ENCODE results near the gene SERTAD4.
"Not testable (repeated sequence)": the region's sequence is repeated elsewhere in the genome, so short reads cannot be mapped to it uniquely, and the experiment has no call there.

Gene SERTAD4

DNA sequence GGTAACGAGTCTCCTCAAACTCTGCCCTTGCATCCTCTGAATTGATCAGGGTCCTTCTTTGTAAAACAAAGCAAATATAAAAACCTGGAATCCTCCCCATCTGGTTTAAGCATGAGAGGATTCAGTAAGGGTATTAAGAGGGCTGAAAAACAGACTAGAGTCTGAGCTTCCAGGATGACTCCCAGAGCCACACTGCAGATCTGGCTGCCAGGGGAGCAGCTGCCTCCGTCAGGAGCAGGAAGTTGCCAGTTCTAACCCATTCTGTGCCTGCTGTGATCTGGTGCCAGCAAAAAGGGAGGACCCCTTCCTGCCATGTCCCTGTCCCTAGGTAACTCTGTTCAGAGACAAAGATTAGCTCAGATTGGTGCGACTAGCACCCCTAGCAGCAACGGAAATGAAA is 27.5 kb downstream of the SERTAD4 start:
- DNase-seq (ENCODE audit: low read depth), result no peak

DNA sequence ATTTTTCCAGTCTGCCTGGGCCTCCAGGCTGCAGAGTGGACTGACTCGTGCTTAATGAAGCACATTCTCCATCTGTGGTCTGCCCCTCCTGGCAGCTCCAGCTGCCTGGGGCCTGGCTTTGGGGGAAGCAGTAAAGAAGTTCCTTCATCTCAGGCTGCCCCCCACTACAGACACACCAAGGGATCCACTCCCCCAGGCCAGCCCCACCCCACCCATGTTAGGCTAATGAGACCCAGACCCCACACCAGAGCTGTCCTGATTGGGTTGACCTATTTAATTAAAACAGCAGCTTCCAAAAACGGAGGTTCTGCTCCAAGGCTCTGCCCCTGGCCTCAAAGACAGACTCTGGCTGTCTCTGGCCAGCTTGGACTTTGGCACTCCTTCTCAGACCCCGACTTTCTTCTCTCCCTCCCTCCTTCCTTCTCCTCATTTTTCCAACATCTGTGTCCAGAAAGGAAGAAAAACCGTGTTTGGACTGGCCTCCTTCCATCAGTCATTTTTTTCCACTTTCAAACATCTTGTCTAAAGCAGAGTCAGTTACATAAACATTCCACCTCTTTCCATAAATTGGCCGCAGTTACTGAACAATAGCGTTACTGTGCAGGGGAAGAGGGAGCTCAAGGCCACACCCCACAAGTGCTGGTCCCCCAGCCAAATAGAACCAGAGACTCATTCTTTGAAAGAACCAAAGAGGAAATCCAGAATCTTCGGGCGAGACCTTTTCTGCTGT is 29.7 kb downstream of the SERTAD4 start:
- no peak for DNase-seq (ENCODE audit: low read depth)

DNA sequence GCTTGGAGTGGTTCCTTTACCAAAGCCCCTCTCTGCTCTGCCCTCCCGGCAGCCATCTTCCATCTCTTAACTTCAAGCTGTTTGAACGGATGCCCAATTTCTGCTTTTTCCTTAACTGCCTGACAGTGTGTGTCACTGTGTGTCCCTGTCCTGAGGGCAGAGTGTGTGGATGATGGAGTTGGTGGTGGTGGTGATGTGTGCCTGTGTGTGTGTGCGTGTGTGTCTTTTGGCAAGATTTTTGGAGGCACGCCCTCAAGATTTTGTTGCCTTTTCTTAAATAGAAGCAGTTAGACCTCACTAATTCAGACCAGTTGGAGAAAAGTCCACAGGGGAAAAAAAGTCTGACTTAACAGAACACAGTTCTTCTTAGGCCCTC is 30.3 kb downstream of the SERTAD4 start:
- no peak for DNase-seq (ENCODE audit: low read depth)

DNA sequence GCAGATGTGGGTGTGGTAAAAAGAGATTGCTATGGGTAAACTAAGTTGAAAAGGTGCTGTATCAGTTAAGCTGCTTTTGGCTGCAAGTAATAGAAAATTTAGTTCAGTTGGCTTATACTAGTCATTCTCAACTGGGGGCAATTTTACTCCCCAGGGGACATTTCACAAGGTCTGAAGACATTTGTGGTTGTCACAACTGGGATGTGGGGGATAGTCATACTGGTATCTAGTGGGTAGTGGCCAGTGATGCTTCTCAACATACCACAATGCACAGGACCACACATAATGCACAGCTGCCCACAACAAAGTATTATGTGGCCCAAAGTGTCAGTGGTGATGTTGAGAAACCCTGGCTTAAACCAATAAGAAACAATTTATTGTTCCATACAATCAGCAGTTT is 31.4 kb downstream of the SERTAD4 start:
- no peak for DNase-seq (ENCODE audit: low read depth)

DNA sequence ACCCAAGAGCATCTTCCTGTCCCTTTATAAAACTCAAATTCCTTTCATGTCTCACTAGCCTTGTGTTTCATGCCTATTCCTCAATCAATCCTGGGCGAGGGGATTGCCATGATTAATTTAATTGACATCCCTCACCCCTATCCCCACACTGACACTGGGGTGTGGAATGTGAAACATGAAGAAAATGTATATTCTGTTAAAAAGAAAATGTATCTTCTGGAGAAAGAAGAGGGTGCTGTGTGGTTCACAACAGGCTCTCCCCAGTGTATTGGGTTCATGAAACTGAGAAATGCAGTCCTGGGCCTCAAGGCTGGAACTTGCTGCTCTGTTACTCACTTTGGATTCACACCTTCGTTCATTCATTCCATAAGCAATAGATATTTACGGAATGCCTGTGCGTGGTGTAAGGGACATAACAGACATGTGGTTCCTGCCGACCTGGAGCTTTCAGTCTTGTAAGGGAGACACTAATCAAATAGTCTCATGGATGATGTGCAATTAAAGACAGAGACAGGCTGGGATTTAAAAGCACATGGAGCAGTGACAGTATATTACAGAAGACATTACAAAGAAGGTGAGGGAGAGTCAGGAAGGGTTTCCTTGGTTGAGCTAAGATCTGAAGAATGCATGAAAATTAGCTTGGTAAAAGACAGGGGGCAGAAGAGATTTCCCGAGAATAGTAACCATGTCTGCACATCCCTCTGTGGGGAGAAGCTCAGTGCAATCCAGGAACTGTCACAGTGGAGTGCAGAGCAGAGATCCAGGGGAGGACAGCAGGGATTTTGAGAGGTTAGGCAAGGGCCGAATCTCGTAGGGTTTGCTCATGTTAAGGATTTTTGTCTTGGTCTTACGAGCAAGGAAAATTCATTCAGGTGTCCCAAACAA is 32.1 kb downstream of the SERTAD4 start:
- no peak for DNase-seq (ENCODE audit: low read depth)

DNA sequence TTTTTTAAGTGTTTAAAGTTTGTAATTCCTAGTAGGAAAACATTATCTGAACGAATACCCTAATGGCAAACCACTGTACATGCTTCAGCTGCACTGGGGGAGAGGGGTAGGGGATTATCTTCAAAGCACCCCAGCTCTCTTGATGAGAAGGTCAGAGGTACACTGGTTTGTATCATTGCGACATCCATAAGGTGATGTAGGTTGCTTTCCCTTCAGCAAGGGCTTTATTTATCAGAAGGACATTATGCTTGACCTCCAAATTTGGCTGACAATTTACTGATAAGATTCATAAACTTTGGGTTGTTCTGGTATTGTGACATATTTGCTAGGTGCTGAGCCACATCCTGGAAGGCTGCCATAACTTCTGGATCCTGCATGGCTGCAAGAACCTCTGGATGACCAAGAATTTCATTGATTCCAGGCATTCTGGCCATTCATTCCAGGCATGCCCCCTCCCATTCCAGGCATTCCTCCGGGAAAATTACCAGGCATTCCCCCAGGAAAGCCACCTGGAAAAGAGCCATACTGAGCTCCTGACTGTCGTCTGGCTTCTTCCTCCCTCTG is 32.9 kb downstream of the SERTAD4 start:
- not testable (repeated sequence) for DNase-seq (ENCODE audit: low read depth)

DNA sequence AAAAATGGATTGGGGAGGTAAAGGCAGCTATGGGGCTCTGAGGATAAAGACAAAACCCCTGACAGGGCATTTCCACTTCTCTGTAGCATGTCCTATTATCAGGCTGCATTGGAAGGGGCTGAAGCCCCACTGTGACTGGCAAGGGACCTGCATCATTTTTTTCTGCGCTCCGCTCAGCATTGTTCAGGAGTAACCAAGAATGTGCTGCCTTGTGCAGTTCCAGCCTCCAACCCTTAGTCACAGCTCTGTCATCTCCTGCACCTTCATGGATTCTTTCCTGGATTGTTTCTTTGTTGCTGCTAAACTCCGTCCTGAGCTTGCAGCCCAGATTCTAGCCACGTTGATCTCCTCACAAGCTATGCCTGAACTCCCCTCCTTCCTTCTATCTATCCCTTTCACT is 37.4 kb downstream of the SERTAD4 start:
- no peak for DNase-seq (ENCODE audit: low read depth)

DNA sequence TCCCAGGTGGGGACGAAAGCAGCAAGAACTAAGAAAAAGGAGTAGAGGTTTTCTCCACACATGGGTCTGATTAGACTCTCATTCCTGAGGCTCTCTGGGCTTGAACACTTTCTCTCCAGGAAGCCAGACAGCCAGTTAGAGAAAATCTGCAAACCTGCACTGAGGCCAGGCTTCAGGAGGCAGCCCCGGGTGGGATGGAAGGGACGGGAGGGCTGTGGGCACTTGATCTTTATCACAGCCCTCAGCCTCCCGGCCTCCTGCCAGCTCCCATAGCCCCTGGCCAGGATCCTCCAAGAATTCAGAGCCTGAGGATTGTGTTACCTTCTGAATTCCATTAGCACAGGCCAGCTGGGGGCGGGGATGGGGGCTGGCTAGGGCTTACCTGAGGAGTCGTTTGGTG is 40.1 kb downstream of the SERTAD4 start:
- no peak for DNase-seq (ENCODE audit: low read depth)

DNA sequence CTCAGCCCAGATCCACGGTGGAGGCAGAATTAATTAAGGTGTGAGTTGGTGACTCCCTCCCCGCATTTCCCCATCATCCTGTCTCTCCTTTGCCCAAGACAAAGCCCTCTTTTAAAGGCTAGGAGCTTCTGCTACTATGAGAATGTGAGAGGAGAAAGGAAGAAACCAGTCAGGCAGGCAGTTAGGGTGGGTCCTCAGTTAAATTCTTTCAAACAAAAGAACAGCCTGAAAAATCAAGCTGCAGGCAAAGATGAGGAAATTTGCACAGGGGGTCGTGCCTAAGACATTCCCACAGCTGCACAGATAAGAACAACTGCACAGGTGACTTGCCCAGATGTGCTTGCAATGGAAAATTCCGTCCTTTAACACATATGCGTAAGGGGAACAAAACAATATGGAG is 47.6 kb downstream of the SERTAD4 start:
- DNase-seq (ENCODE audit: low read depth), result no peak

DNA sequence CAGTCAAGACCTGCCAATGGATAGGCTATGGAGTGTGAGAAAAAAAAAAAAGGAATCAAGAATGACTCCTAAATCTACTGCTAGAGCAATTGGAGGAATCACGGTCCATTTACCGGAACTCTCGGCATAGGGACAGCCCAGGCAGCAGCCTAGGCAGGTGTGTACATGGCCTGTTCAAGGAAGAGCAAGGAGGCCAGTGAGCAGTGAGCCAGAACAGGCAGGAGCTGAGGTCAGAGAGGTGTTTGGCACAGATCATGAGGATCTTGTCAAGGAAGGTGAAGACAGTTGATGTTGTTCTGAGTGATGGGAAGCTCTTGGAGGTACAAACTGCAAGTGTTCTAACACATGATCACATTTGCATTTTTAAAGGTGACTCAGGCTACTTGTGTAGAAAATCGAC is 55.5 kb downstream of the SERTAD4 start:
- no peak for DNase-seq (ENCODE audit: low read depth)

DNA sequence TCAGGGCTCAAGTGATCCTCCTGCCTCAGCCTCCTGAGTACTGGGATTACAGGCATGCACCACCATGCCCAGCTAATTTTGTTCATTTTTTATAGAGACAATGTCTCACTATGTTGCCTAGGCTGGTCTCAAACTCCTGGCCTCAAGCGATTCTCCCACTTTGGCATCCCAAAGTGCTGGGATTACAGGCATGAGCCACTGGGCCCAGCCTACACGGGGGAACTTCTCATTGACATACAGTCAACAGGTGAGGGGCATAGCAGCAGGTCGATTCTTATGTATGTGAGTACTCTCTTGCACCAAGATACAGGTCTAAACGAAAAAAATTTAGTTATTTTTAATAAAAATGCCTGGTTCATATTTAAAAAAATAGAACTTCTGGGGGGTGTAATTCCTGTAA is 56.7 kb downstream of the SERTAD4 start:
- no peak for DNase-seq (ENCODE audit: low read depth)

DNA sequence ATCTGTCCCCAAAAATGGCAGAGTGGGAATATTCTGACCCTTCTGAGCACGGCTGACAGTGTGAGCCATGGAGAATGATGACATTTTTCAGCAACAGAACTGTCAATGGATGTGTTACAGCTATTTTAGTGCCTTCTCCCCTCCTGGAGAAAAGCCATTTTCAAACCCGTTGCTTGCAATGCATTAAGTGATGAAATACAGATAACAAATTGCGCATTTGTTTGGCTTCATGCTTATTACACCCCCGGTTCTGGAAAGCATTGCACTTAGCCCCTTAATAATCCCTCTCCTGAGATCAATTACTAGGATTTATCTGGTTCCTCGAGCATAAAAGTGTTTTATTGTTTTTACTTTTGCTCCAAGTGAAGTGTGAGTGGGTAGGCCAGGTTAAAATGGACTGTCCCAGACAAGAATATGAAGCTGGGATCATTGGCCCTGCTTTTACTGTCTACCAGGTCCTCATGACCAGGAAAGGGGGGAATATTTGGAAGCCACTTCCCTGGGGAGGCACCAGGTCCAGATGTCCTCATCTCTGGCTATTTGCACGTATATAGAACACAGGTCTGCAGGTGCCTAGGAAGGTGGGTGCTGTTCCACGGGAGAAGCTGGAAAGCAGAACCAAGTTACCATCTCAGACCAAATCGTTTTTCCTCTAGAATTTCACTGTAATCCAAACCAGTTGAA is 58.6 kb downstream of the SERTAD4 start:
- no peak for DNase-seq (ENCODE audit: low read depth)

DNA sequence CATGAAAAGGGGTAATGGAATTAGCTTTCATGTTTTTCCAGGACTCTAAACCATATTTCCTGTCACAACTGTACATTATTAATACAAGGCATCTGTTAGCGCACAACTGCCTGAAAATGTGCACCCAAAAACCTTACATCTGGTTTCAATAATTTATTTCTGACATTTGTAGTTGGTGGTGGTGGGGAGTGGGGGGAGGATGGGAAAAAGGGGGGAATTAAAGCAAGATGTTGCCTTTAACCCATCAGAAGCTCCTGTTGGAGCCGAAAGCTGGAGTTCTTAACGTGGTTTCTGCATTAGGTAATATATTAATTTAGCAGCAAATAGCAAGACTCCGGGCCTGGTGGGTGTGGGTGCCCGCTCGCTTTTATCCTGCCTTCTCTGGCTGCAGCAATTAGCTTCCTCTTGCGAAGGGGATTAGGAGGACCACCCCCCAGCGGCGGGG is 59.2 kb downstream of the SERTAD4 start:
- DNase-seq (ENCODE audit: low read depth), result no peak

DNA sequence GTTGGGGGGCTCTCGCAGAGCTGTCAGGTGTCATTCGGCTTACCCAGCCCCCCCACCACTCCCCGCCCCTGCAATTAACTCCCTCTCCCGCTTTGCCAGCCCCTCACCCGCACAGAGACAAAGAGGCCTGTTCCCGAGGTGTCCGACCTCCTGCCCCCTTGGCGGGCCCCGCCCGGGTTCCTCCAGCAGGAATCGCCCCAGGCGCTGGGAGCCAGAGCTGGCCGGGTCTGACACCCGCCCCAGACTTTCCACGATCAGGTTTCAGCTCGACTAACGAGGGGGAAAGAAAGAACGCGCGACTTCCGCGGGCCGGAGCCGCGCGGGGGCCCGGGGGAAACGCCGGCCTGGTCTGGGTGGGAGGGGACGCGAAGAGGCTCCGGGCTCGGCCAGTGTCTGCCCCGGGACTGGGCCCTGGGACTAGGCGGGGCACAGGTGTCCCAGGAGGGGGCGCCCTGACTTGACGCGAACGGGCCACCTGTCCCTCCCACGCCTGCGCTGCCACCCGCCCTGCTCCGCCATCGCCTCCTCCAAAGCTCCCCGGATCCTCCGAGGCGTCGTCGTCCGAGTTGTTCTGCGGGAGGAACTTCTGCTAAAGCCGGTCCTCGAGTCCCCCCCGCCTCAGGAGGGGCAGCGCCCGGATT is 59.8 kb downstream of the SERTAD4 start:
- DNase-seq (ENCODE audit: low read depth), result peak; percentile 5

DNA sequence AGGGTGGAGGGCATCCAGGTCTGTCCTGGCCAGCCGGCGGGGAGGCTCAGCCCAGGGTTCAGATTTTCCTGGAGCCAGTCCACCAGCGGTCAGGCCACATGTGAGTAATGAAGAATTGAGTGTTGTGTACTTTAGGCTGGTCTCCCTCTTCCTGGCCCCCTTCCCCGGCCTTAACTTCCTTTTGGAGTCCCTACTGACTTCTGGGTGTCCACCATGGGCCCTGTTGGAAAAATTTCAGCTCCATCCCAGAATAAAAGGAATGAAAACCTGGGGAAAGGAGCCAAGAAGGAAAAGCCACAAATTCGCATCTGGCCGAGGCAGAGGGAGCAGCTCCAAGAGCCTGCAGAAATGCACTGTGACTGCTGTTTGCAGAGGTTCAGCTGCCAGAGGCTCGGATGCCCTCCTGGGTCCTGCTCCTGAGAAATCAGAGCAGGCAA is 60.6 kb downstream of the SERTAD4 start:
- no peak for DNase-seq (ENCODE audit: low read depth)

DNA sequence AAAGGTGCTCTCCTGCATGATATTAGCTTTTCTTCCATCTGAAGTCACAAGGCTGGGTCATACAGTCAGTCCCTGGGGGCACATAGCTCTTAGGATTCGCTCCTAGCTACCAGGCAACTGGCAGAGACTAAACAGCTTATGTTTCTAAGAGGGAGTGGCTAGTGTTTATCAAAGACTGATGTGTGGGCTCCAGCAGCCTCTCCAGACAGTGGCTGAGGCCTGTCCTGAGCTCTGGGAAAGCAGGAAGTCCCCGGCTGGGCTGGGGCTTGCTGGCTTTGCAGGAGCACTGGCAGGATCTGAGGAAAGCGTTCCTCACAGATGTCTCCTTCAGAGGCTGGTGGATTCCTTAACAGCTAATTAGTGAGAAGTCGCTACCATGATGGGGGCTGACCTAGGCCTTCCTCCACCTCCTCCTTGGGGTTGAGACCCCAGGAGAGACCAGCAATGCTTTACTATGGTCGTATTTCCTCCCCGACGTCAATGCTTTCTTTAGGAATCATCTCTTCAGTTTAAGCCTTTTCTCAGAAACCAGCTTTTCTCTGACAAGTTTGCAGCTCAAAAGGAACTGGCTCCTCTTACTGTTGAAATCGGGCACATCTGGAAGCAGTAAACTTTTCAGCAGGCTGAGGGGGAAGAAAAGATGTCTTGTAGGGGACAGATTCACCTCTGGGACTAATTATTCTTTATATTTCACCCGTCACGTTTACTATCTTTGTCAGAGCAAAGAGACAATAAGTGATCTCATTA is 62.6 kb downstream of the SERTAD4 start:
- no peak for DNase-seq (ENCODE audit: low read depth)

Measured in stimulated activated CD8-positive, alpha-beta memory T cell treated with anti-CD3 and anti-CD28 coated beads, Interleukin-15, amount 100 ng/mL, for 24 hours (primary cell).